Body of pancreas (tissue), 4 donors: Measurements from ENCODE around the gene FAM20C. TPM values are rescaled to one million over a fixed set of nuclear protein-coding genes. Genes with fewer than 3 reads are reported as not detected.

ENCODE experiments used
- ATAC-seq: fragments of 150-250 bp; one replicate; pipeline ENCODE4 v1.9.1; 2016
- DNase-seq, 4 donors: peaks; one replicate each; pipeline ENCODE4 v3.0.0-alpha.2; 2019
- H3K27ac ChIP-seq, 4 donors: fragments of 200-600 bp; sonication (generic); 1 replicate in 3 of 4; 2 replicates in 1 of 4; pipeline versions ENCODE4 v1.5.1 to v1.6.1; 2016 to 2019; ENCODE audit warnings: mild to moderate bottlenecking in 1 of 4, mixed read lengths in 1 of 4, moderate library complexity in 1 of 4
- H3K27me3 ChIP-seq, 2 donors: fragments of 200-600 bp; sonication (generic); one replicate each; pipeline ENCODE4 v1.6.0; 2016; ENCODE audit warnings: mild to moderate bottlenecking in 1 of 2
- H3K36me3 ChIP-seq, 2 donors: fragments of 200-600 bp; sonication (generic); replicated peaks in 1 of 2; 2 replicates each; pipeline ENCODE4 v1.5.1; 2016; ENCODE audit warnings: low read depth in 2 of 2; ENCODE audit not compliant: insufficient read depth in 1 of 2
- H3K4me1 ChIP-seq: fragments of 200-600 bp; sonication (generic); one replicate; pipeline ENCODE4 v1.6.0; 2016
- H3K4me3 ChIP-seq, 2 donors: fragments of 200-600 bp; sonication (generic); 1 replicate in 1 of 2; 2 replicates in 1 of 2; pipeline ENCODE4 v1.5.1; 2016 to 2019
- H3K9me3 ChIP-seq, 3 donors: fragments of 200-600 bp; sonication (generic); 1 replicate in 2 of 3; 2 replicates in 1 of 3; pipeline ENCODE4 v1.5.1; 2016
- POLR2A ChIP-seq, 3 donors: fragments of 450-650 bp; IDR thresholded peaks; one replicate each; pipeline ENCODE4 v1.6.1; 2016; ENCODE audit warnings: antibody characterized with exemption in 3 of 3, mild to moderate bottlenecking in 2 of 3
- WGBS, 2 donors: methylation state at CpG; one replicate each; pipeline ENCODE4 v1.1.5; 2017; 5-methylcytosine and 5-hydroxymethylcytosine counted together
- intact Hi-C: fragments of 100-400 bp; cut with DNase I; formaldehyde crosslinking; loops from one replicate; pipeline ENCODE4 v1.15.1; 2023
- total RNA-seq, 2 donors: library from RNA; depleted of rRNA; stranded (reverse); fragments of >200 nt; gene quantifications; one replicate each; pipeline ENCODE4 v1.1.0, GENCODE V29; 2016
- TF ChIP-seq, protein P1 (sequence below), 7 experiments: fragments of 450-650 bp in 4 of 7; fragments of 200-600 bp in 3 of 7; sonication (generic) in 3 of 7; IDR thresholded peaks; one replicate each; pipeline ENCODE4 v1.5.1; 2016 to 2019; ENCODE audit warnings: antibody characterized with exemption in 7 of 7

Gene FAM20C
- total RNA-seq, 2 donors from 2014 or later: 12.7 to 26.0 TPM

DNA sequence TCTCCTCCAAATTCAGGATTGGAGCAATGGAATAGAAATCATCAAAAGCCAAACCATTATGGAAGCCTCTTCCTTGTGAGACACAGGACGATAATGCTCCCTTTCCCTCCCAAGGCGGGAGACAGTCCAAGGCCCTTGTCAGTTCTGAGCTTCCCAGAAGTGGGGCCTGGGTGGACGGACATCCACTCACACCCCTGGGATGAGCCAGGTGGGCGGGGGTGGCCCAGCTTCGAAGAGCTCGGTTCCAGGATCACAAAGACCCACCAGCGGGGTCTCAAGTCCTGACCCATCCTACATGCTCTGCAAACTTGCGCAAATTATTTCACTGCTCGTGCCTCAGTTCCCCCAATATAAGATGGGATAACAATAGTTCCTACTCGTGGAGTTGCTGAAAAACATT is 87.5 kb downstream of the FAM20C start:
- WGBS, 2 donors: 73 to 79% methylated on average over 9 to 10 of the region's 10 CpGs
- ATAC-seq (no peak), DNase-seq (no peak)
- Histone ChIP-seq H3K4me3 (no peak overlapping the region), H3K27me3 (no peaks in the 10 kb centered on the region), H3K4me1 (no peaks in the 10 kb centered on the region), H3K9me3 (no peaks in the 10 kb centered on the region), H3K27ac (no peak overlapping the region), H3K36me3 (no peaks in the 10 kb centered on the region)
- TF ChIP-seq, protein P1, sequence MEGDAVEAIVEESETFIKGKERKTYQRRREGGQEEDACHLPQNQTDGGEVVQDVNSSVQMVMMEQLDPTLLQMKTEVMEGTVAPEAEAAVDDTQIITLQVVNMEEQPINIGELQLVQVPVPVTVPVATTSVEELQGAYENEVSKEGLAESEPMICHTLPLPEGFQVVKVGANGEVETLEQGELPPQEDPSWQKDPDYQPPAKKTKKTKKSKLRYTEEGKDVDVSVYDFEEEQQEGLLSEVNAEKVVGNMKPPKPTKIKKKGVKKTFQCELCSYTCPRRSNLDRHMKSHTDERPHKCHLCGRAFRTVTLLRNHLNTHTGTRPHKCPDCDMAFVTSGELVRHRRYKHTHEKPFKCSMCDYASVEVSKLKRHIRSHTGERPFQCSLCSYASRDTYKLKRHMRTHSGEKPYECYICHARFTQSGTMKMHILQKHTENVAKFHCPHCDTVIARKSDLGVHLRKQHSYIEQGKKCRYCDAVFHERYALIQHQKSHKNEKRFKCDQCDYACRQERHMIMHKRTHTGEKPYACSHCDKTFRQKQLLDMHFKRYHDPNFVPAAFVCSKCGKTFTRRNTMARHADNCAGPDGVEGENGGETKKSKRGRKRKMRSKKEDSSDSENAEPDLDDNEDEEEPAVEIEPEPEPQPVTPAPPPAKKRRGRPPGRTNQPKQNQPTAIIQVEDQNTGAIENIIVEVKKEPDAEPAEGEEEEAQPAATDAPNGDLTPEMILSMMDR (IDR thresholded peaks at IDR 0.05): no peak
- TF ChIP-seq POLR2A (IDR thresholded peaks at IDR 0.05): no peak
- intact Hi-C loops: no loop called here

DNA sequence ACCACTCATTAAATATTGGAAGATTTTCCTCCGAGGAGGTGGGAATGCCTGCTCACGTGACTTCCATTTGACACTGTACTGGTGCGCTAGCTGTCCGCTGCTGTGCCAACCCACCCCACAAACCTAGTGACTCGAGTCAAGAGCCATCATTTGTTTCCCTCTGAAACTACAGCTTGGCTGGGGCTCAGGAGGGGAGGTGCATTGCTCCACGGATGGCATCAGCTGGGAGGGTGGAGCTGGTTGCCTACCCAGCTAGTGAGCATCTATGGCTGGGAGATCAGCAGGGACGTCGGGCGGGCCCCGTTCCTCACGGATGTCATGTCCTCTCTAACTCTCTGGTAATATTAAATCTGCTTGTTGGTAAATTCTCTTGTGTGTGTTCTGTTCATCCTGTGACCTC is 88.1 kb downstream of the FAM20C start:
- ATAC-seq (no peak), DNase-seq (no peak)
- Histone ChIP-seq H3K27me3 (no peaks in the 10 kb centered on the region), H3K9me3 (no peaks in the 10 kb centered on the region), H3K27ac (no peak overlapping the region), H3K4me1 (no peaks in the 10 kb centered on the region), H3K36me3 (no peaks in the 10 kb centered on the region), H3K4me3 (no peak overlapping the region)
- intact Hi-C loops: no loop called here
- 66 to 72% methylated on average over 11 of the region's 11 CpGs for WGBS, 2 donors
- TF ChIP-seq, protein P1 (IDR thresholded peaks at IDR 0.05): no peak
- no peak for TF ChIP-seq POLR2A (IDR thresholded peaks at IDR 0.05)

DNA sequence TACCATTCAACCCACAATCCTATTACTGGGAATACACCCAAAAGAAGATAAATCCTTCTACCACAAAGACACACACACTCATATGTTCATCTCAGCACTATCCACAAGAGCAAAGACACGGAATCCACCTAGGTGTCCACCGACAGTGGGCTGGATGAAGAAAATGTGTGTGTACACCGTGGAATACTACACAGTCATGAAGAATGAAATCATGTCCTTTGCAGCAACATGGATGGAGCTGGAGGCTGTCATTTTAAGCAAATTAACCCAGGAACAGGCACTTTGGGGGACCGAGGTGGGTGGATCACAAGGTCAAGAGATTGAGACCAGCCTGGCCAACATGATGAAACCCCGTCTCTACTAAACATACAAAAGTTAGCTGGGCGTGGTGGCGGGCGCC is 89.3 kb downstream of the FAM20C start:
- intact Hi-C loops: no loop called here
- Histone ChIP-seq H3K27me3 (no peaks in the 10 kb centered on the region), H3K27ac (no peak overlapping the region), H3K36me3 (no peaks in the 10 kb centered on the region), H3K4me1 (no peaks in the 10 kb centered on the region), H3K9me3 (no peaks in the 10 kb centered on the region), H3K4me3 (no peak overlapping the region)
- no peak for ATAC-seq
- TF ChIP-seq POLR2A (IDR thresholded peaks at IDR 0.05): no peak
- TF ChIP-seq, protein P1 (IDR thresholded peaks at IDR 0.05): no peak
- 87 to 94% methylated on average over 7 to 8 of the region's 8 CpGs for WGBS, 2 donors
- no peak for DNase-seq

DNA sequence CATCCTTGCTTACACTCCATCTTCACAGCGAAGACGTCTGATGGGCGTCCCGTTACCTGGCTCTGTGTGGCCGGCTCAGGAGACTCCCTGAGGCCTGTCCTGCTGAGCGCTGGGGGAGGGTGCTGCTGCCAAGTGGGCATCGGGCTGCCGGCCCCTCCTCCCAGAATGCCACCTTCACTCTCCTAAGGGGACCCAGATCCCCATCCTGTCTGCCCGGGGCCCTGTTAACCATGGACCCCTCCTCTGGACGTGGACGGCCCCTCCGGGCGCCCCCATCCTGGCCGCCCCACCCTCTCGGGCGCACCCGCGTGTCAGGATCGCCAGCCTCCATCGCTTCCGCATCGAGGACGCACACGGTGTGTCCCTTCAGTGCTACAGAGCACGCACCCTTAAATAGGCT is 90.2 kb downstream of the FAM20C start:
- no peak for ATAC-seq
- DNase-seq: no peak
- Histone ChIP-seq H3K36me3 (no peaks in the 10 kb centered on the region), H3K9me3 (no peaks in the 10 kb centered on the region), H3K4me1 (no peaks in the 10 kb centered on the region), H3K27ac (no peak overlapping the region), H3K4me3 (no peak overlapping the region), H3K27me3 (no peaks in the 10 kb centered on the region)
- TF ChIP-seq, protein P1 (IDR thresholded peaks at IDR 0.05): no peak
- no peak for TF ChIP-seq POLR2A (IDR thresholded peaks at IDR 0.05)
- 88 to 91% methylated on average over 9 to 19 of the region's 25 CpGs for WGBS, 2 donors
- intact Hi-C loops: no loop called here
